HG03066 (cell line): ENCODE measurements around the gene SLC46A1.
A peak's percentile ranks its signal among the peaks of the same experiment; 100 is the strongest.
"Not testable (repeated sequence)": the region's sequence is repeated elsewhere in the genome, so short reads cannot be mapped to it uniquely, and the experiment has no call there.

Source experiments
- ATAC-seq: cut with Tn5 transposase; IDR thresholded peaks from one replicate; pipeline ENCODE4 v1.9.1; 2021; ENCODE audit warnings: low read depth; ENCODE audit not compliant: unreplicated experiment

SLC46A1 gene

DNA sequence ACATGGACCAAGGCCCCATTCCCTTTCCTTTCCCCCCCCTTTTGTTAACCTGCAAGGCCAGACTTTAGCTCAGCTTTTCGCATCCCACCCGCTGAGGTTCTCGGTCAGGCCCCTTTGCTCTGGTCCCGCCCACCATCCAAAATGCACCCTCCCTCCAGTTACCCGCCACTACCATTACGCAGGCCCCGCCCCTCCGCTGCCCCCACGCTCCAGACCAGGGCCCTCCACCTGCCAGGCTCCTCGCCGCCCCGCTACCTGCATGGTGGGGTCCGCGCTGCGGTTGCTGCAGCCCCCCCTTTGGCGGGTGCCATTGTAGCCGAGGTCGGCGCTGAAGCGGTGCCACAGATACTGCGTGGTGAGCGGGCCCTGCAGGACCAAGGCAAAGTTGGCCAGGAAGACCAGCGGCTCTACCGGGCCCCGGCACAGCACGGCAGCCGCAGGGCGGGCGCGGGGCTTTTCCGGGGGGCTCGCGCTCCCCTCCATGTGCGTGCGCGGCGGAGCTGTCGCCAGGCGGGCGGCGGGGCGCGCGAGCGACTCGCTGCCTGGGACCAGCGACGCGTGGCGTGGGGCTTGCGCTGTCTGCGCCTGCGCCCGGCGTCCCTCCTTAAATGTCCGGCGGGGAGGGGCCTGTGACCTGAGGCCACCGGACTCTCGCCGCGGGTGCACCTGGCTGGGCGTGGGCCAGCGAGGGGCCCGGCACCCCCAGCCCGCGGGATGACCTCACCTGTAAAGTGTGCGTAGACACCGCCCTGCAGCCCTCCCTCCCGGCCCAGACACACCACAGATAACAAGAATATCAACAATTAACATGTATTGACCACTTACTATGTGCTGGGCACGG lies at the start of gene SLC46A1:
Gene SLC46A1 (minus strand): TSS at position 581 of the 841 bp plus-strand sequence. CDS start 98 bp downstream, at position 483.
- peak; percentile 72 for ATAC-seq

DNA sequence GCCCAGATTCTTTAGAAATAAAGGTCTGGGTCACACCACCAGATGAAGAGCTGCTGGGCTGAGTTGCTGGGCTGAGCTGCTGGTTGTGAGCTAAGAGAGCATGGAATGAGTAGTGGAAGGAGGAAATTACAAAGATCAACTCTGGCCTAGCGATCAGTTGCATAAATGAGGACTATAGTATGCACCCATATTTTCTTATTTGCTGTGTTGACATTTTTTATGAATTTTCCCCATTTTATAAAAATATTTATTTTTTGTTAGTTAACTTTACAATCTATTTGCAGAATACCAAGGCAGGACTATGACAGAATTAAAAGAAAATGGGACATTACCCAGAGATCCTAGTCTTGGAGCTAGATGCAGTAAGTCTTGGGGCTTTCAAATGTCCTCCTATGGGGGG lies 43.8 kb upstream of the SLC46A1 start:
- ATAC-seq = no peak

DNA sequence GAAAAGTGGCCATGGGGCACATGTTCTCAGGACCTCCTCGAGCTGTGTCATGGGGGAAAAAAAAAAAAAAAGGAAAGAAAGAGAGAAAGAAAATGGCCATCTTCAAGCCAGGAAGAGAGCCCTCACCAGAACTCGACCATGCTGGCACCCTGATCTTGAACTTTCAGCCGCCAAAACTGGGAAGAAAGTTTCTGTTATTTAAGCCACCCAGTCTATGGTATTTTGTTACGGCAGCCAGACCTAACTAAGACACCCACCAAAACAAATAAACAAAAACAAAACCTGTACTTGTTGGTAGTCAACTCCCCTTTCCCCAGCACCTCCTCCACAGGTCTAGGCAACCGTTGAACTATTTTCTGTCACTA lies 41.4 kb upstream of the SLC46A1 start:
- ATAC-seq = no peak

DNA sequence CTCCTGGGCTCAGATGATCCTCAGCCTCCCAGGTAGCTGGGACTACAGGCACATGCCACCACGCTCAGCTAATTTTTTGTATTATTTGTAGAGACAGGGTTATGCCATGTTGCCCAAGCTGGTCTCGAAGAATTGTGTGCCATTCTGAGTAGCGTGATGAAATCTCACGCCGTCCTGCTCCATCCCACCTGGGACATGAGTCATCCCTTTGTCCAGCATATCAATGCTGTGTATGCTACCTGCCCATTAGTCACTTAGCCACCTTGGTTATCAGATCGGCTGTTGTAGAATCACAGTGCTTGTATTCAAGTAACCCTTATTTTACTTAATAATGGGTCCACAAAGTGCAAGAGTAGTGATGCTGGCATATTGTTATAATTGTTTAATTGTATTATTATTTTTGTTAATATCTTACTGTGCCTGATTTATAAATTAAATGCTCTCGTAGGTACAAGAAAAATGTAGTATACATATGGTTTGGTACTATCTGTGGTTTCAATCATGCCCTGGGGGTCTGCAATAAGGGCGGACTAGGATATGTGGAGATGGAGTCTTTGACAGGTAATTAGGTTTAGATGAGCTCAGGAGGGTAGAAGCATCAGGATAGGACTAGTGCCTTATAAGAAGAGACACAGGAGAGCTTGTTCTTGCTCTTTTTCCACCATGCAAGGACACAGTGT lies 40.8 kb upstream of the SLC46A1 start:
- no peak for ATAC-seq

DNA sequence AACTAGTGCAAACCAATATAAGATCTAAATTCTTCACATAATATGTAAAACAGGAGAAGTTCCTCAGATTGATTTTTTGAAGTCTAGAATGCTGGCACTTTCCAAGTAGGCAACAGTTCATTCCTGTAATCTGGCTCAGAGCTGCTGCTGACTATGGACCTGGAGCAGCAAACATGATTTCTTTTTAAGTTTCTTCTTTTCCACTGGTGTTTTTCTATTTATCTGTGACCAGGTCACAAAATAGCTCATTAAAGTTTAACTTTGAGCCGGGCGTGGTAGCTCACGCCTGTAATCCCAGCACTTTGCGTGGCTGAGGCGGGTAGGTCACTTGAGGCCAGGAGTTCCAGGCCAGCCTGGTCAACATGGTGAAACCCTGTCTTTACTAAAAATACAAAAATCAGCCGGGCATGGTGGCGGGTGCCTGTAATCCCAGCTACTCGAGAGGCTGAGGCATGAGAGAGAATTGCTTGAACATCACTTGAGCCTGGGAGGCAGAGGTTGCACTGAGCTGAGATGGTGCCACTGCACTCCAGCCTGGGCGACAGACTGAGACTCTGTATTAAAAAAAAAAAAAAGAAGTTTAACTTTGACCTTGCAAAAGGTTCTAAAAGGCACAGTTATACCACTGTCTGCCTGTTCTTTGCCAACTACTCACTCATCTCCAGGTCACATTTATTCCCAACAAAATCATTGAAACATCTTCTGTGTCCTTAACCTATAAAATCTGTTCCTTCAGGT lies 38.1 kb upstream of the SLC46A1 start:
- no peak for ATAC-seq

DNA sequence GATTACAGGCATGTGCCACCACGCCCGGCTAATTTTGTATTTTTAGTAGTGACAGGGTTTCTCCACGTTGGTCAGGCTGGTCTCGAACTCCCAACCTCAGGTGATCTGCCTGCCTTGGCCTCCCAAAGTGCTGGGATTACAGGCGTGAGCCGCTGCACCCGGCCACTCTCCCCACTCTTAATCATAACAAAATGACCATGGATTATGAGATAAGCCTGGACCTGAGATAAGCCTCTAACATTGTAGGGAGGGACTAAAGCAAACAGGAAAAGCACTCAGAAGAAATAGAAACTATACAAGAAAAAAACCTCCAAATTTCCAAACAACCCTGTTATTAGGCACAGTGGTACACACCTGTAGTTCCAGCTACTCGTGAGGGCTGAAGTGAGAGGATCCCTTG lies 28.3 kb upstream of the SLC46A1 start:
- not testable (repeated sequence) for ATAC-seq

DNA sequence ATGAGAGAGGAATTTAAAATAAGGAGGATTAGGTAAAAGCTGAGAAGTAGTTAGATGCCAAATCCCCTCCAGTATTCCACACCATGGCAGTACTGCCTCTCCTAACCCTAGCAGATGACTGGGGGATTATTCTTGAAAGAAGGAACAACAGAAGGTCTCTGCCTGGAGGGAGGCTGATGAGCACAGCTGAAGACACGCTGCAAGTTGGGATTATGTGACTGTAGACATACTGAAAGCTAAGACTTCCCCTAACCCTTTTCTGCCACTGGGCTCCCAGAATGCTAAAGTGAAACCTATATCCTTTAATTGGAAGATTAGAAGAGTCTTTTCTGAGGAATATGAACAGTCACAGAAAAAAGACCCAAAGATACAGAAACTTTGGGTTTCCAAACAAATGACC lies 27.7 kb upstream of the SLC46A1 start:
- no peak for ATAC-seq

DNA sequence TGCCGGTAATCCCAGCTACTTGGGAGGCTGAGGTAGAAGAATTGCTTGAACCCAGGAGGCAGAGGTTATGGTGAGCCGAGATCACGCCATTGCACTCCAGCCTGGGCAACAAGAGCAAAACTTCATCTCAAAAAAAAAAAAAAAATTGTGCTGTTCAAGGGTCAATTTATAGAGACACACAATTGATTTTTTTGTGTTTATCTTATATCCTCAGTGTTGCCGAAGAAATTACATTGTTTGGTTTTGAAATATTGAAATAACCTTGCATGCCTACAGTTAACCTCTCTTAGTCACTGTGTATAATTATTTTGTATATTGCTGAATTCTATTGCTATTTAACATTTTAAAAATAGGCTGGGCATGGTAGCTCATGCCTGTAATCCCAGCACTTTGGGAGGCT lies 22.0 kb upstream of the SLC46A1 start:
- ATAC-seq = not testable (repeated sequence)

DNA sequence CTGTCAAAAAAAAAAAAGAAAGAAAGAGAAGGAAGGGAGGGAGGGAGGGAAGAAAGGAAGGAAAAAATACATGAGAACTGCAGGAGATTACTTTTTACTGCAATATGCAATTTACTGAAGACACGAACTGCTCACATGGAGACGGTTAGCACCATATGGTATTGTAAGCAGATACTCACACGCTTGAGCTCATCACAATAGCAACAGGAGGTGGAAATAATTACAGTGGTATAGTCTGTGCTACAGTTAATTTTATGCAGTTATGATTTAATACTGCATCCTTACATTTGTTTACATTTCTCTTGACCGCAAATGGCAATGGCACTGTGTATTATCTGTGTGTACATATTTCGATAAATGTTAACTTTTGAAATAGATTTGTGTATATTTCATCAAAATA lies 21.4 kb upstream of the SLC46A1 start:
- ATAC-seq = no peak

DNA sequence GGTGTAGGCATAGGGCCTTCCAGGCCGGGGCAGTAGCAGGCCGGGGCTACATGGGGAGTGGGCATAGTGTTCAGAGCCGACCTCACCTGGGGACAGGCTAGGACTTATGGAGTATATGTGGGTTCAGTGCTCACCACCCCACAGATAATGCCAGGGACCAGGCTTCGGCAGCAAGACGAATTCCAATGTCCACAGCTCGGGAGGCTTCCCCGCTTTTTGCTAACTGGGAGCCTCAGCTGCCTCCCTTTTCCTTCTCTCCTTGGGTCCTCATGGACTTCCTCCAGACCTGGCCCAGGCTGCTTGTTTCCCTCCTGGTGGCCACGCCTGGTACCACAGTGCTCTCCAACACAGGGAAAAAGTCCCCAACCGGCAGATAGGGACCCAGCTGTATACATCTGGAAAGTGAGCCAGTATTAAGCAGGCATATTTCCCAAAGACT lies 20.1 kb upstream of the SLC46A1 start:
- ATAC-seq = no peak

DNA sequence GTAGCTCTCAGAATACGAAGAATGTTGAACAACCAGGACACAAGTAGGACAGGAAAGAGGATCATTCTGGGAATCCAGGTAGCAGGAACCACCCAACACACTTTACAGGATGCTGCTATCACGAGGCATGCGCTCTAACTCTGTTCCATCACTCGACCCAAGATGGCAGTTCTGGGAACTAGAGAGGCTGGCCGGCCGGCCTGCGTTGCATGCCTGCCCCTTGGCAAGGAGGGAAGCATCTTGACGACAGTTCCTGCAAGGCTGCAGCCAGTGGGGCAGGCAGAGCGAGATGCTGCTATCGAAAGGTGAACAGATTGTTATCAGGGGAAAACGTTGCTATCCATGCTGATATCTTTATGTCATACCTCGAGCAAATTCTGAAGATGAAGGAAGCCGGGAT lies 19.2 kb upstream of the SLC46A1 start:
- ATAC-seq = no peak

DNA sequence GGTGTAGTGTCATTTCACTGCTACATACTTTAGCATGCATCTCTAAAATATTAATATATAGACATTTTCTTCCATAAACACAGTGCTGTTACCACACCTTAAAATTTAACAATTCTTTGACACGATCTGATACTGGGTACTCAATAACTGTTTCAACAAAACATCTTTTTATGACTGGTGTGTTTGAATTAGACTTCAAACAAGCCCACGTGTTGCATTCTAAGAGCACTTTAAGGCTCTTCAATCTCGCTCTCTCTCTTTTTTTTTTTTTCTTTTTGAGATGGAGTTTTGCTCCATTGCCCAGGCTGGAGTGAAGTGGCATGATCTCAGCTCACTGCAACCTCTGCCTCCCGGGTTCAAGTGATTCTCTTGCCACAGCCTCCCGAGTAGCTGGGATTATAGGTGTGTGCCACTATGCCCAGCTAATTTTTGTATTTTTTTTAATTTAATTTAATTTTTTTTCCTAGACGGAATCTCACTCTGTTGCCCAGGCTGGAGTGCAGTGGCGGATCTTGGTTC lies 15.8 kb upstream of the SLC46A1 start:
- no peak for ATAC-seq

DNA sequence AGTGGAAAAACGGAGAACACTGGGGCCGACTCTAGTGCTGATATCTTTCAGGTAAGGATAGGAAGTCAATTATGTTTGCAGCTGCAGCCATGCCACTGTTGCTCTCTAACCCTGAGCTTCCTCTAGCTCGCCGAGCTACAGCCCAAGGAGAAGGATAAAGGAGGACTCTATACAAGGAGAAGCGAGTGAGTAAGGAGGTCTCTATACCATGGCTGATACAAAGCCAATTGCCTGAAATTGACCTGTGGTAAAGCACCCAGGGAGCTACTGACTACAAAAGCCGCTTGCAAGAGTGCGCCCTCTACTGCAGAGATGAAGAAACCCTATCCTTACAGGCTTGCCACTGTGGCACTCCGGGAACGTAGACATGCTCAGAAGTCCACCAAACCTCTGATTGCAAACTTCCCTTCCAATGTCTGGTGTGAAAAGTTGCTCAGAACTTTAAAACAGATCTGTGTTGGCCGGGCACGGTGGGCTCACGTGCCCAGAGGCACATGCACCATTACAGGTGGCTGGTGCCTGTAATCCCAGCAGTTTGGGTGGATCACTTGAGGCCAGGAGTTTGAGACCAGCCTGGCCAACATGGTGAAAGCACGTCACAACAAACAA lies 10.8 kb upstream of the SLC46A1 start:
- ATAC-seq = no peak

DNA sequence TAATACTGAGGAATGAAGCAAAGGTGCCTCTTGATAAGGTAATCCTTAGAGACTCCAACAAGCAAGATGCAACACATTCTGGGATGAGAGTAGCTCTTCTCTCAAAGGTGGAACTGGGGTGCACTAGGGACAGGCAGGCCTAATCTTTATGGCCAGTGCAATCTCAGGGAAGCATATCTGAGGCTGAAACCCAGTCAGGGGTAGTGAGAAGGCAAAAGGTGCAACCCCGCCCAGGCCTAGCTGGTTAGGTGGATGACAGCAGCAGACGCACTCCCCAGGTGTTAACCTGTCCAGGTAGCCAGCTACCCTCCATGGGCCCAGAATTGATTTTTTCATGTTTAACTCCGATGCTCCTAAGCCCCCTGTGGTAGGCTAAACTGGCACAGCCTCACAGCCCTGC lies 9.9 kb upstream of the SLC46A1 start:
- ATAC-seq = no peak

DNA sequence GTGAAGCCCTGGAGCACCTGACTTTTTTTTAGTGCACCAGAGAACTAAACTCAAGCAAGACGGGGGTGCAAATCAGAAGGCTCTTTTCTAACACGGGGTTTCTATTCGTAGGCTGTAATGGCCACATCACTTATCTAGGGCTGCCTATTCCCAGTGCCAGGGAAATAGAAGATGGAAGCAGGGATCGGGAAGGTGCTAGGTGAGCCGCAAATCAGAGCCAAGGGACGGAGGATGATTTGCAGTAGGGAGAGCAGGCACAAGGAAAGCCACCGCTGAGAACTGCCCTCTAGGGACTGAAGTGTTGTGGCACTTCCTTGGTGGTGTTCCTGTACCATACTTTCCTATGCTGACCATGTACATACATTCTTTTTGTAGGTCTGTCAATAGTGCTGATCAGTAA lies 7.8 kb upstream of the SLC46A1 start:
- ATAC-seq = no peak

DNA sequence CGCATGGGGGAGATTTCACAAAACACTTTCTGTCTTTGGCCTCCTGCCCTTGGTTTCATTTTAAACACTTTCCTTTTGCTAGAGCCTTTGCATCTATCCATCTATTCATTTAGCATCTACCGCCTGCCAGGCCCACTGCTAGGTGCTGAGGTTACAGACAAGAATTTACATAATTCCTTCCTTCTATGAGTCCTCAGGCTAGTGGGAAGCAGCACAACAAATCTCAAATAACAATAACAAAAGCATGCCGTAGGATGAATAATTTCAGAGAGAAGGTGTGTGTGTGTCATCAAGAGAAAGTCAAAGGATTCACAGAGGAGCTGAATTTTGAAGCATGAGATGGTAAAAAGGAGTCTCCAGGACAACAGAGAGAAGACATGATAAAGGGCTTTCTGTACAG lies 6.1 kb upstream of the SLC46A1 start:
- ATAC-seq = no peak

DNA sequence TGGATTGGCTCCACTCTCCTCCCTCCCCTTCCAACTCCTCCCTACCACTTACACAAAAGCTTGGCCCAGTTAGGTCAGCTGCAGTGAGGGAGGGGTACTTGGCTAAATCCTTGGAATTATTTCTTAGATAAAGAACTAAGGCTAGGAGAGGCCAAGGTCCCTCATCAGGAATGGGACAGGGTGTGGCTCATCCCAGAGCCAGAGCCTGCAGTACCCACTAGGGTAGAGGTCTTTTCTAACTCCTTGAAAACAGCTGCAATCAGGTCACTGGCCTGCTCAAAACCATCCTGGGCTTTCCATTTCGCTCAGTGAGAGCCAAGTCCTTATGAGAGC lies 1.9 kb upstream of the SLC46A1 start:
- no peak for ATAC-seq

DNA sequence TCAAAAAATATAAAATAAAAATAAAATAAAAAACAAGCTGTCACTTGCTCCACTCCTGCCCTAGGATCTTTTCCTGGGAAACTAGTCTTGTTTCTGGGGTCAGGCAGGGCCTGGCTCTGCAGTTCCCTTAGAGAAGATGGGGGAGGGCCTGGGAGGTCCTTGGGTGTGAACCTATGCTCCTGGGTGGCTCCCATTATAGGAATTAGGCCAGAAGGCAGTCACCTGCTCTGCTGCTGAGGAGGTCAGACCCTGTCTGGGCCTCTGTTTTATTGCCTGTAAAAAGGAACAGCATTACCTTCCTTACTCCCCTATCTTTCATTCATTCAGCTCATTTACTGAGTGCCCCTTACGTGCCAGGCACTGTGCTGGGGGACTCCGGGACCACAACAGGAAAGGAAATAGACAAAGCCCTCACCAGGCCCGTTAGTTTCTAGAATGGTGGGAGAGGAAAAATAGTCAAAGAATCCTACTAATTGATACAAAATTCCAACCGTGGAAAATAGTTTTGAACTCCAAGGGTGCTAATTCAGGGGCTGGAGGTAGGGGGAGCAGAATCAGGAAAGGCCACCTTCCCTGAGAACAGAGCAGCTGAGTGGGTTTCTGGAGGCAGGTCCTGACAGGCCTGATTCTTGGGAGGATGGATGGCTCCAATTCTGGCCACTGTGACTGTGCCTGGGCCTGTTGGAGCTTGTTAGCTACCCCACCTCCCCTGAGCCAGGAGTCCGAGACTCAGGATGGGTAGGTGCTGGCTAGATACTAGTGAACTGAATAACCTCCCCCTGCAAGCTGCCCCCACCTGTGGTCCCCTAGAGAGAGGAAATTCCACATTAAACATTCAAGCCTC lies 1.3 kb upstream of the SLC46A1 start:
- no peak for ATAC-seq

DNA sequence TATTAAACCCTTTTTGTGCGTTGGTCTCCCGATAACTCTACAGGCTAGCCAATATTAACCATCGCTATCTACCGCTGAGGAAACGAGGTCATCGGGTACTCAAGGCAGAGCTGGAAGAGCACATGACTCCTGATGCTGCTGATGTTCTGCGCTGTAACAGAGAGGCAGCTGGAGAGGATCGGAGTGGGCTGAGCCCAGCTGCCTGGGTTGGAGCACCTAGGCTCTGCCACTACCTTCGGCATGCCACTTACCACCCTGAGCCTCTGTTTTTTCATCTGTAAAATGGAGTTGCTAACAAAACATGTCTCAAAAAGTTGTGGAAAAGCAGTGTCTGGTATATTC lies 432 bp upstream of the SLC46A1 start:
- no peak for ATAC-seq
